T-helper 2 cell treated with Interferon-gamma antibody and Interleukin-4, amounts not matched to agents 5 μg/mL and 100 μg/mL, for 36 hours (primary cell): ENCODE measurements around the gene MAPKAPK3.
A peak's percentile ranks its signal among the peaks of the same experiment; 100 is the strongest.
"Not testable (repeated sequence)": the region's sequence is repeated elsewhere in the genome, so short reads cannot be mapped to it uniquely, and the experiment has no call there.

Experiments
- DNase-seq: peaks from one replicate; pipeline ENCODE4 v3.0.0; 2021; ENCODE audit warnings: low spot score
- H3K27ac Mint-ChIP-seq: one replicate; pipeline ENCODE4 v1.8.0; 2021; ENCODE audit warnings: mild to moderate bottlenecking, mixed read lengths
- H3K27me3 Mint-ChIP-seq: one replicate; pipeline ENCODE4 v1.8.0; 2021; ENCODE audit warnings: low read depth, mixed read lengths
- H3K36me3 Mint-ChIP-seq: one replicate; pipeline ENCODE4 v1.8.0; 2021; ENCODE audit warnings: low read depth, mixed read lengths
- H3K4me1 Mint-ChIP-seq: one replicate; pipeline ENCODE4 v1.8.0; 2021; ENCODE audit warnings: low read depth, mixed read lengths
- H3K4me3 Mint-ChIP-seq: one replicate; pipeline ENCODE4 v1.8.0; 2022; ENCODE audit warnings: mild to moderate bottlenecking, moderate library complexity, mixed read lengths
- H3K9me3 Mint-ChIP-seq: one replicate; pipeline ENCODE4 v1.8.0; 2021; ENCODE audit warnings: mixed read lengths

MAPKAPK3 gene

DNA sequence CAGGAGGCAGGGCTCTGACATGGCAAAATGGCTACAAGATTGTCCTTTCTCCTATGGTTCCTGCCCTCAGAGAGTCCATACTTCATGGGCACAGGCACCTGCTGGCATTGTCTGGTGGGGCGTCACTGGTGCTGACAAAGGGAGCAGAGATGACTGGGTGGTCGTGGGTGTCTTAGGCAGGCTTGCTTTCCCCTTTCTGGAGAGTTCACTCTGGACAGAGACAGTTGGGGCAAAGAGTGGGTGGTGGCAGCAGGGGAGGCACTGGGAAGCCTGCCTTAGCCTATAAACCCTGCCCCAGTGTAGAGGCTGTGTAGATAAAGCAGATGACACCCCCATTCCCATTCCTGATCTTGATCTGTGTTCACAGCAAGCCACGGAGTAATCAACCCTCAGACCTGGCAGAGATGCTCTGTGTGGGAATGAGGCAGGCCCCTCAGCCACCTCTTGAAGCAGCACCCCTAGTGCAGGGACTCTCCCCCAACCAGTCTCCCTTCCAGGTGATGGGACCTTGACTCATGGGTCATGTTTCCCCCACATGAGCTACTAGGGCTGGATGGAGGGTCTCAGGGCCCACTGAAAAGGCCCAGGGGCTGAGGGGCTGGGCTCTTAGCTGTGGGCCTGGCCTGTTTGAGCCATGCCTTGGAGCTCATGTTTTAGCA is 37.1 kb downstream of the MAPKAPK3 start:
- Mint-ChIP-seq H3K4me3 (no peak overlapping the region), H3K4me1 (peaks cover 9% of the 10 kb centered on the region), H3K36me3 (peaks cover 7% of the 10 kb centered on the region), H3K27me3 (no peaks in the 10 kb centered on the region), H3K9me3 (no peaks in the 10 kb centered on the region), H3K27ac (peak overlapping the region; percentile 67)
- no peak for DNase-seq

DNA sequence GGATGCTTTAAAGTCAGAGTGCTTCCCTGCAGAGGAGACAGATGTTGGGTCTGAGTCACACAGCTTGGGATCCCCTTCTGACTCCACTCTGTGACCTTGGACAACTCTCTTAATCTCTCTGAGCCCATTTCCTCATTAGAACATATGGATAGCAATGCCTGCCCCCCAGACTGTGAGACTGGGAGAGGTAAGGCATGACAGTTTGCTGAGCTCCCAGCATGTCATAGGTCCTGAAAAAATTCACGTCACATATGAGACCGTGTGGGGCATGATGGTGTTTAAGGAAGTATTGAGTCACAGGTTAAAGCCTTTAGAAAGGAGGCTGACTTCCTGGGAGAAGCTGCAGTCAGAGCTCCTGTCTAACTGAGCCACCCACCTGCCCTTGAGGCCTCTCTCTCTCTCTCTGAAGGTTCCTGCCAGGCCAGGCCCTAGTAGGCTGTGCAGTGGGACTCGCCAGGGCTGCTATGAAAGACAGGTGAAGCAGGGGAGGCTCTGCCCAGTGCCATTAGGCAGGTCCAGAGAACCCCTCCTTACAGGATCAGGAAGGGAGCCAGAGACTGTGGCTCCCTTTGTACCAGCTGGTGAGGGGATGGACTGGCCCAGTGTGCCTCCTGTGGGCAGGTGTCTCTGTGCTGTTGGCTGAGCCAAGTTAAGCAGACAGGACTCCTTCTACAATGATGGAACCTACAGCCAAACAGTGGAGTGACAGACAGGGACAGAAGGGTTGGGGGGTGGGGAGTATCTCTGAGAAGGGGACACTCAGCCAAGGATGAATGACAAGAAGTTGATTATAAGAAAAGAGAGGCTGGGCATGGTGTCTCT is 38.3 kb downstream of the MAPKAPK3 start:
- H3K36me3 Mint-ChIP-seq: peaks cover 5% of the 10 kb centered on the region
- H3K4me3 Mint-ChIP-seq: no peak overlapping the region
- H3K9me3 Mint-ChIP-seq: no peaks in the 10 kb centered on the region
- peaks cover 9% of the 10 kb centered on the region for H3K4me1 Mint-ChIP-seq
- H3K27ac Mint-ChIP-seq: peak overlapping the region; percentile 28
- no peaks in the 10 kb centered on the region for H3K27me3 Mint-ChIP-seq
- DNase-seq: peak; percentile 35

DNA sequence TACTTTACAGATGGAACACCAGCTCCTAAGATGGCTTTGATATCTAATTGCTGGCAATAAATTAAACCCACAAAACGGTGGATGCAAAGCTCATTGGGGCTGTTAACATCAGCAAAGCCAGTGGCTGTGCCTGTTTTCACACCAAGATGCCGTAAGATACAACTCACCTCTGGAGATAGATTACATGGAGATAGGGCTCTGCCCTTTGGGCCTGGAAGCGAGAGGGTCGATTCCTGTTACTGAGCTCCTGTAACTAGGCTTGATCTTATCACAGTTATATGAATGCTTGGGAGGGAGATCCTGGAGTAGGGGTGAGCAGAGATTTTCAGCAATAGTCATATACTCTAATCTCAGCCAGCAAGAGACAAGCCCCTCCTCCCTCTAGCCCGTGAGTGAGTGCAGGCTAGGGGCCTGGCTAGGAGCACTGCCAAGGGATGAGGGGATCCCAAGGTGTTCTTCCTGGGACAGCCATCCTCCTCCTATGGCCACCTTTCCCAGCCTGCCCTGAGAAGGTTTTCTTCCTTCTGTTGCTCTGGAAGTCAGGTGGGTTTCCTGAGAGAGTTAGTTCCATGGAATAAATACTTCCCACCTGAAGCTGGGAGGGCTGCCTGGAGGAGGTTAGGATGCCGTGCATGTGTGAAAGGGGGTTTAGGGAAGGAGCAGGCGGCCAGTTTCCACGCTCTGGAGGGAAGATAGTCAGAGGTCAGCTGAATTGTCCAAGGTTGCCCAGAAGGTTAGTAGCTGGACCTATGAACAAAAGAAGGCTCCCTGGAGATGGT is 39.7 kb downstream of the MAPKAPK3 start:
- H3K27me3 Mint-ChIP-seq: no peaks in the 10 kb centered on the region
- H3K4me3 Mint-ChIP-seq: no peak overlapping the region
- peaks cover 2% of the 10 kb centered on the region for H3K36me3 Mint-ChIP-seq
- H3K27ac Mint-ChIP-seq: peak overlapping the region; percentile 5
- DNase-seq: no peak
- H3K9me3 Mint-ChIP-seq: no peaks in the 10 kb centered on the region
- peaks cover 9% of the 10 kb centered on the region for H3K4me1 Mint-ChIP-seq

DNA sequence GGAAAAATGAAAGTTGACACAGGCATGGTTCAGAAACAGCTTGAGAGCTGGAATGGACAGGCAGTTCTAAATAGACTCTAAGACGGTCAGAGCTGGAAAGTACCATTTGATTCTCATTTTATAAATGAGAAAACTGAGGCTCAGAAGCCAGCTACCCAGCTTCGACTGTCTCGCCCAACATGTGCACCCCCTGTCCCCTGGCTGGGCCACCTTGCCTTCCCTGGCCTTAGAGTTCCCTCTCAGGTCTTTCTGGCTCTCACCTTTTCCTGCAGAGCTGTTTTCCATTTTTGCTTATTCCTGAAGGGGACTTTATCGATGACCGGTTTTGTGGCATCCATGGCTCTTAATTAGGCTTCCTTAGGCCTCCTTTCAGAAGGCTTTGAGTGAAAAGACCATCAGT is 40.5 kb downstream of the MAPKAPK3 start:
- Mint-ChIP-seq H3K4me3 (no peak overlapping the region), H3K36me3 (no peaks in the 10 kb centered on the region), H3K27me3 (no peaks in the 10 kb centered on the region), H3K4me1 (peaks cover 9% of the 10 kb centered on the region), H3K27ac (no peak overlapping the region), H3K9me3 (no peaks in the 10 kb centered on the region)
- DNase-seq: no peak

DNA sequence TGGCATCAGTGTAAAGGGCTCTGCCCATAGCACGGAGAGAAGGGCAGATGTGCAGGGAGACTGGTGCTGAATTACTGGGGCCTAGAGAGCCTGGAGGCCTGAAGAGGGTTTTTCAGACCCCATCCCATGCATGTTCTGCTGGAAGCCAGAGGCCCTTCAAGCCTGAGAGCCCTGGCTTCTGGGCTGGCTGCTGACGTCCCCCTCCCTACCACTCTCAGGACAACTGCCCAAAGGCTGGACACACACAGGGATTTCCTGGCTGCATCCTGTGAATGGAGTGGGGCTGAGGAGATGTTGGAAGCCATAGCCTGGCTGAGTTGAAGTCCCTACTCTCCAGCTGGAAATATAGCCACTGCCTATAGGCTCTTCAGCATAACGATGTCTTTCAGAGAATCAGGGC is 40.9 kb downstream of the MAPKAPK3 start:
- Mint-ChIP-seq H3K36me3 (no peaks in the 10 kb centered on the region), H3K27ac (no peak overlapping the region), H3K9me3 (no peaks in the 10 kb centered on the region), H3K4me1 (peaks cover 9% of the 10 kb centered on the region), H3K27me3 (no peaks in the 10 kb centered on the region), H3K4me3 (no peak overlapping the region)
- no peak for DNase-seq

DNA sequence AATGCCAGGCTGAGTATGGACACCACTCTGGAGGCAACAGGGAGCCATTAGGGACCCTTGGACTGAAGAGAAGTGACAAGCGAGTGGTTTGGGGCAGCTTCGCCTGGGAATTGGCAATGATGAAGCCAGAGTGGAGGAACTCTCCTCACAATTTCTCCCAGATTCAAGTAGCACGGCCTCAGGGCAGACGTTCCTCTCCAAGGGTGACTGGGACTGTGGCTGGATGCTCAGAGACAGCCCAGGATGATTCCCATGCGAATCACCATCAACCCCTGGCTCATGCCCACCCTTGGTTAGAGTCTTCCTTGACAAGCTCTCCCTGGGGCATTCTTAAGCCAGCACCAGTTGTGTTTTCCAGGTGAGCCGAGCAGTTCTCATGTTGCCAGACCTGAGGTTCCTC is 41.5 kb downstream of the MAPKAPK3 start:
- no peak overlapping the region for H3K4me3 Mint-ChIP-seq
- no peaks in the 10 kb centered on the region for H3K36me3 Mint-ChIP-seq
- H3K9me3 Mint-ChIP-seq: no peaks in the 10 kb centered on the region
- no peaks in the 10 kb centered on the region for H3K27me3 Mint-ChIP-seq
- H3K4me1 Mint-ChIP-seq: peaks cover 6% of the 10 kb centered on the region
- no peak for DNase-seq
- H3K27ac Mint-ChIP-seq: no peak overlapping the region

DNA sequence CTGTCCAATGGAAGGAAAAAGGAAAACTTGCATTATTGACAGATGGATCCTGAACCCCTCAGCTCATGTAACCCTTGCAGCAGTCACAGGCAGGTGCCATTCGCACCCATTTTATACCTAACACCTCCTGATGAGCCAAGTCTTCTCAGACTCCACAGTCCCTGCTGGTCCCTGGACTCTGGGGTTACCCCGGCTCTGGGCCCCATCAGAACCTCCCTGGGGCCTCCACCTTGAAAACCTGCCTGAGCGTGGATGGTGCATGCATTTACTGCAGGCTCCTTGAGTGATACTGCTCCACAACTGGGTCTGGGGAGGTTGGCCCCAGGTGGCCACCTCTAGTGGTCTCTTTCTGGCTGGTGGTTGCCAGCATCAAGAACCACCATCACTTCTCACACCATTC is 41.9 kb downstream of the MAPKAPK3 start:
- H3K9me3 Mint-ChIP-seq: no peaks in the 10 kb centered on the region
- no peak overlapping the region for H3K4me3 Mint-ChIP-seq

DNA sequence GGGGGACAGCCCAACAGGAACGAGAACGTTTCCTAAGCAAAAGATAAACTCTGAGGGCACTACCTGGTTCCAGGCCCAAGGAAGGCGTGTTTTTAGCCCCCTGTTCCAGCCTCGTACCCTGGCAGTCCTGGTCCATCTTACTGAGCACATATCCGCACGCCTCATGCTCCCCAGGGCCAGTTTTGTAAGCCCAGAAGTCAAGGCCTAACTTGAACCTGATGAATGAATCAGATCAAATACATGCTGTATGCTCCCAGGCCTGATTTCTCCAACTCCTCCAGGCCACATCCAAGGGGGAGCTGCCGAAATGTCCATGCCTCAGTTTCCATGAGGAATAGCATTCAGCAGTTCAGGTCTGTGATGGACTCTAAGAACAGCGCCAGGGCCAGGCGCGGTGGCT is 43.4 kb downstream of the MAPKAPK3 start:
- Mint-ChIP-seq H3K27ac (no peak overlapping the region), H3K9me3 (no peaks in the 10 kb centered on the region), H3K36me3 (no peaks in the 10 kb centered on the region), H3K4me3 (no peak overlapping the region), H3K4me1 (peaks cover 6% of the 10 kb centered on the region), H3K27me3 (no peaks in the 10 kb centered on the region)
- DNase-seq: no peak

More for the DNA sequence above, 41.9 kb downstream of the MAPKAPK3 start:
- H3K4me1 Mint-ChIP-seq: peaks cover 6% of the 10 kb centered on the region
- no peak overlapping the region for H3K27ac Mint-ChIP-seq
- H3K36me3 Mint-ChIP-seq: no peaks in the 10 kb centered on the region
- no peak for DNase-seq
- no peaks in the 10 kb centered on the region for H3K27me3 Mint-ChIP-seq

DNA sequence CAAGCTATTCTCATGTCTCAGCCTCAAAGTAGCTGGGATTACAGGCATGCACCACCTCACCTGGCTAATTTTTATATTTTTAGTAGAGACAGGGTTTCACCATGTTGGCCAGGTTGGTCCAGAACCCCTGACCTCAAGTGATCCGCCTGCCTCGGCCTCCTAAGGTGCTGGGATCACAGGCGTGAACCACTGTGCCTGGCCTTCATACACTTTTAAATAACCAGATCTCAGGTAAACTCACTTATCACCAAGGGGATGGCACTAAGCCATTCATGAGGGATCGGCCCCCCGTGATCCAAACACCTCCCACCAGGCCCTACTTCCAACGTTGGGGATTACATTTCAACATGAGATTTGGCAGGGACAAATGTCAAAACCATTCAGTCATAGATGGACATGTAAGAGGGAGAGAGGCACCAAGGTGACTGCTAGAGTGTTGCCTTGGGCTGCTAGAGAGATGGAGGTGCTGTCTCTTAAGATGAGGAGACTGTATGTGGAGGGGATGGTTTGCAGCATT is 44.4 kb downstream of the MAPKAPK3 start:
- no peak for DNase-seq
- no peaks in the 10 kb centered on the region for H3K9me3 Mint-ChIP-seq
- no peak overlapping the region for H3K4me3 Mint-ChIP-seq
- no peak overlapping the region for H3K27ac Mint-ChIP-seq
- H3K27me3 Mint-ChIP-seq: no peaks in the 10 kb centered on the region
- H3K36me3 Mint-ChIP-seq: no peaks in the 10 kb centered on the region
- peaks cover 10% of the 10 kb centered on the region for H3K4me1 Mint-ChIP-seq

DNA sequence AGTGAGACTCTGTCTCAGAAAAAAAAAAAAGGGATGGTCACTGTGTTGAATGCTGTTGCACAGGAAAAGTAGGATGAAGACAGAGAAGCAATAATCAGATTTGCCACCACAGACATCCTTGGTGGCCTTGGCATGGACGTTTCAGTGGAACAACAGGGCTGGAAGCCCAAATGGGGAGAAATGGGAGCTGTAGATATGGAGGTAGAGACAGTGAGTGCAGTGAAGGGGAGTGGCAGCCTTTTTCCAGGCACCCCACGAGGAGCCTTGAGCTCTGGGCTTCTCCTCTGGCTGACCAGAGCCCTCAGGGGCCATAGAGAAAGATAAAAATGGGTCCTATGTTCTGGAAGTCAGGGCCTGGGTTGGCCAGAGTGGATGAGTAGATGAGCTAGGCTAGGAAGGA is 45.5 kb downstream of the MAPKAPK3 start:
- no peak for DNase-seq
- Mint-ChIP-seq H3K27ac (peak overlapping the region; percentile 5), H3K27me3 (peaks cover 5% of the 10 kb centered on the region), H3K9me3 (no peaks in the 10 kb centered on the region), H3K36me3 (no peaks in the 10 kb centered on the region), H3K4me3 (no peak overlapping the region), H3K4me1 (peaks cover 10% of the 10 kb centered on the region)

DNA sequence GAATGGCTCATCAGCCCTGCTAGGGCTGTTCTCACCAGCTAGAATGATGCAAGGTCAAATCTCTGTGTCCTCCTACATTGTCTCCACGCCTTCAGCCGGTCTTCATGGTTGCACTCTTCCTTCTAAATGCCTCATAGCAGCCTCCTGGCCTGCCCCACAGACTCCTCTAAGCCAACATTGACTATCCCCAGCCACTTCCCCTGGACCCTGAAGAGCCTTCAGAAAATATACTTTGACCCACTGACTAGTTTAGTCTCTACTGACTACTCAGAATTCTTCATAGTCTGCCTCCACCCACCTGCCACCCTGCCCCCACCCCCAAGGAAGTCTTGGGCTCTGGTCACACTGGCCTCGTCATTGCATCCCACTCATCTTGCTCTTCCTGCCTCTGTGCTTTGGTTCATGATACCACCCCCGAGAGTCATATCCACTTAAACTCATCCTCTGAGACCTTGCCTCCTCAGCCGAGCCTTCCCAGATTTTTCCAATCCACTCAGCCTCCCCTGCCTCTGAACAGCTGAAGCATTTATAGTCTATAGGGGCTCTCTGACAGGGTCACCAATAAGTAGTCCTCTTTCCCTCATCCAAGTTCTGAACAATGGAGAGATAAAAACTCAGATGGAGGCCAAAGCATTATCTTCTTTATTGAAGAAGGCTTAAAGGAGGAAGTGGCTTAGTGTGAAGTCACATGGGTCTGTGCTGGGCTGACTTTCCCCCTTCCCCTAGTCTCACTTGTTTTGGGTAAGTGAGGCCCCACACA is 48.3 kb downstream of the MAPKAPK3 start:
- Mint-ChIP-seq H3K4me3 (no peak overlapping the region), H3K27ac (peak overlapping the region; percentile 3), H3K36me3 (no peaks in the 10 kb centered on the region)

DNA sequence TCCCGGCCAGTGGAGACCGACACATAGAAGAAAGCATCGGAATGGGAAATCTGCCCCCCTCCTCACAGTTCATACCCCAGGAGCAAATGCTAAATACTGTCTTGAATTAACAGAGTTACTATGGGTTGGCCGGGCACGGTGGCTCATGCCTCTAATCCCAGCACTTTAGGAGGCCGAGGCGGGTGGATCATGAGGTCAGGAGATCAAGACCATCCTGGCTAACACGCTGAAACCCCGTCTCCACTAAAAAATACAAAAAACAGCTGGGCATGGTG is 48.8 kb downstream of the MAPKAPK3 start:
- H3K36me3 Mint-ChIP-seq, H3K4me1 Mint-ChIP-seq, H3K9me3 Mint-ChIP-seq, H3K4me3 Mint-ChIP-seq, DNase-seq: not testable (repeated sequence)
- Mint-ChIP-seq H3K27ac (peak overlapping the region; percentile 3), H3K27me3 (peaks cover 14% of the 10 kb centered on the region)

More for the DNA sequence above, 48.3 kb downstream of the MAPKAPK3 start:
- DNase-seq: no peak
- peaks cover 9% of the 10 kb centered on the region for H3K27me3 Mint-ChIP-seq
- H3K4me1 Mint-ChIP-seq: peaks cover 10% of the 10 kb centered on the region
- H3K9me3 Mint-ChIP-seq: no peaks in the 10 kb centered on the region

DNA sequence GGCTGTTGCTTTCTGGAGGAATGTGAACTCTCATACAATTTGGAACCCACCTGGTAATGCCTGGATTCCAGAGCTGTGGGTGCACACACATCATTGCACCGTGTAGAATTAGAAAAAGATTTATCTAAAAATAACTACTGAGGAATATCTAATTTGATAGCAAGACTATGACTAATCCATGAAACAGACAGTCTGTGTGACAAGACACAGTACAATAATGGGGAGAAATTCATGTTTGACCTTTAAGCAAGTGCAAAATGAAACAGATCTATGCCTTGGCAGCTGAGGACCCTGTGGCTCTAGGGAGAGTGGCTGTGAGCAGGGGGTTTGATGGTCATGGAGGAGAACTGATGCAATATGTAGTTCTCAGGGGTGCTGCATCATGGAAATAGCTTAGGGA is 49.9 kb downstream of the MAPKAPK3 start:
- Mint-ChIP-seq H3K27ac (no peak overlapping the region), H3K36me3 (no peaks in the 10 kb centered on the region), H3K4me3 (no peak overlapping the region), H3K4me1 (peaks cover 10% of the 10 kb centered on the region), H3K27me3 (peaks cover 21% of the 10 kb centered on the region), H3K9me3 (no peaks in the 10 kb centered on the region)
- DNase-seq: no peak
